Uterus (tissue), 4 donors: ENCODE measurements around the gene RBM10. TPM values are rescaled to one million over a fixed set of nuclear protein-coding genes. Genes with fewer than 3 reads are reported as not detected.

Source experiments
- DNase-seq, 2 donors: peaks; one replicate each; pipeline ENCODE4 v3.0.0-alpha.2; 2019 to 2020
- H3K27ac ChIP-seq, 2 donors: fragments of 200-600 bp; sonication (generic); 1 replicate in 1 of 2; 2 replicates in 1 of 2; pipeline ENCODE4 v1.5.1; 2016 to 2018
- H3K27me3 ChIP-seq, 2 donors: fragments of 200-600 bp; sonication (generic); one replicate each; pipeline ENCODE4 v1.5.1; 2018 to 2019; ENCODE audit warnings: control low read depth in 1 of 2
- H3K36me3 ChIP-seq, 2 donors: fragments of 200-600 bp; sonication (generic); one replicate each; pipeline ENCODE4 v1.5.1; 2019; ENCODE audit warnings: control low read depth in 1 of 2
- H3K4me1 ChIP-seq, 2 donors: fragments of 200-600 bp; sonication (generic); one replicate each; pipeline ENCODE4 v1.5.1; 2018 to 2019; ENCODE audit warnings: control low read depth in 1 of 2
- H3K4me3 ChIP-seq, 2 donors: fragments of 200-600 bp; sonication (generic); 1 replicate in 1 of 2; 2 replicates in 1 of 2; pipeline ENCODE4 v1.5.1; 2018 to 2019; ENCODE audit warnings: mild to moderate bottlenecking in 1 of 2
- H3K9me3 ChIP-seq, 2 donors: fragments of 200-600 bp; sonication (generic); one replicate each; pipeline ENCODE4 v1.5.1; 2019; ENCODE audit warnings: control low read depth in 1 of 2
- CTCF ChIP-seq, 4 experiments: fragments of 200-600 bp in 2 of 4; fragments of 450-650 bp in 2 of 4; sonication (generic) in 2 of 4; IDR thresholded peaks; one replicate each; pipeline ENCODE4 v1.5.1; 2016 to 2019; ENCODE audit warnings: antibody characterized with exemption in 4 of 4, mild to moderate bottlenecking in 2 of 4, moderate library complexity in 1 of 4
- POLR2A ChIP-seq, 2 donors: fragments of 450-650 bp; IDR thresholded peaks; one replicate each; pipeline ENCODE4 v1.6.1; 2016; ENCODE audit warnings: antibody characterized with exemption in 2 of 2, mild to moderate bottlenecking in 1 of 2, moderate library complexity in 1 of 2
- intact Hi-C: fragments of 100-400 bp; cut with DNase I; formaldehyde crosslinking; loops from one replicate; pipeline ENCODE4 v1.15.1; 2023; ENCODE audit warnings: low total_unique reads
- total RNA-seq, 4 donors: library from RNA; depleted of rRNA in 3 of 4; stranded (reverse); fragments of >200 nt in 3 of 4; gene quantifications; one replicate each; pipeline versions ENCODE4 v1.1.0 to v1.2.4, GENCODE V29; 2014 to 2023
- donor health status: DM: yes; HTN: yes; CAD: no.

Gene RBM10
- total RNA-seq, 4 donors from 2014 or later, result 4.4 to 45.4 (median 22.3) TPM

GRCh38 chrX:47227334-47227583 lies 82.2 kb downstream of the RBM10 start:
- TF ChIP-seq CTCF (IDR thresholded peaks at IDR 0.05) (no peak), POLR2A (IDR thresholded peaks at IDR 0.05) (no peak)
- intact Hi-C loops, result no loop called here

GRCh38 chrX:47228550-47229270 lies 83.7 kb downstream of the RBM10 start:
- Histone ChIP-seq H3K27me3 (no peaks in the 10 kb centered on the region), H3K36me3 (no peaks in the 10 kb centered on the region), H3K4me3 (no peak overlapping the region), H3K9me3 (no peaks in the 10 kb centered on the region), H3K27ac (no peak overlapping the region), H3K4me1 (no peaks in the 10 kb centered on the region)
- peak in 1 of 2 donors; percentile 13 for DNase-seq
- intact Hi-C loops, result no loop called here
- no peak for TF ChIP-seq CTCF (IDR thresholded peaks at IDR 0.05)
- TF ChIP-seq POLR2A (IDR thresholded peaks at IDR 0.05), result no peak

More at GRCh38 chrX:47227334-47227583, 82.2 kb downstream of the RBM10 start:
- H3K36me3 ChIP-seq, result no peaks in the 10 kb centered on the region
- H3K4me3 ChIP-seq, result no peak overlapping the region
- H3K27ac ChIP-seq, result no peak overlapping the region
- no peak for DNase-seq
- no peaks in the 10 kb centered on the region for H3K4me1 ChIP-seq
- H3K9me3 ChIP-seq, result no peaks in the 10 kb centered on the region
- H3K27me3 ChIP-seq, result no peaks in the 10 kb centered on the region

- H3K9me3 ChIP-seq, result no peaks in the 10 kb centered on the region
- H3K27ac ChIP-seq, result no peak overlapping the region
- intact Hi-C loops, result no loop called here
- H3K4me1 ChIP-seq, result no peaks in the 10 kb centered on the region
- TF ChIP-seq POLR2A (IDR thresholded peaks at IDR 0.05), result no peak
- TF ChIP-seq CTCF (IDR thresholded peaks at IDR 0.05), result no peak
- DNase-seq, result peak in 1 of 2 donors; percentile 14
- H3K27me3 ChIP-seq, result no peaks in the 10 kb centered on the region
- H3K4me3 ChIP-seq, result no peak overlapping the region
- no peaks in the 10 kb centered on the region for H3K36me3 ChIP-seq
These were observed 84.4 kb downstream of the RBM10 start for GRCh38 chrX:47229427-47229826.

- no peak for DNase-seq
- intact Hi-C loops, result no loop called here
- no peak overlapping the region for H3K27ac ChIP-seq
- no peaks in the 10 kb centered on the region for H3K9me3 ChIP-seq
- H3K4me3 ChIP-seq, result no peak overlapping the region
- TF ChIP-seq CTCF (IDR thresholded peaks at IDR 0.05), result no peak
- TF ChIP-seq POLR2A (IDR thresholded peaks at IDR 0.05), result no peak
- no peaks in the 10 kb centered on the region for H3K27me3 ChIP-seq
- no peaks in the 10 kb centered on the region for H3K4me1 ChIP-seq
- H3K36me3 ChIP-seq, result no peaks in the 10 kb centered on the region
These were observed 85.3 kb downstream of the RBM10 start for GRCh38 chrX:47230136-47230868.

DNA sequence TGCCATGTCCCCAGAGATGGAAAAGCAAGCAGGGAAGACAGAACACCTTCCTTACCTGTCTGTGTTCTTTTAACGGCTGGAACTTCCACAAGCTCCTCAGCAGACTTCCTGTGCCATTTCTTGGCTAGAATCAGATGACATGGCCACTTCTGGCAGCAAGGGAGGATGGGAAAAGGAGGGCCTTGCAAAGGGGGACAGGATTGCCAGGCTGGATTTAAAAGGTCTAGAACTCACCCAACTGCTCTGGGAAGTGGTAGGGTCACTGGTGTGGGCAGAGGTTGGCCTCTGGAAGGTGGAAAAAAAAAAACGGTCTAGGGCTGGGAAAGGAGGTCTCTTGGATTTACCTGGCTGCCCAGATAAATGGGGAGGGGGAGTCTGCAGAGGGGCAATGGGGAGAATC lies 86.1 kb downstream of the RBM10 start:
- H3K4me1 ChIP-seq, result peaks cover 0 to 4% of the 10 kb centered on the region in 2 donors
- no peaks in the 10 kb centered on the region for H3K27me3 ChIP-seq
- H3K9me3 ChIP-seq, result no peaks in the 10 kb centered on the region
- no peaks in the 10 kb centered on the region for H3K36me3 ChIP-seq
- H3K4me3 ChIP-seq, result no peak overlapping the region
- no peak for DNase-seq
- TF ChIP-seq POLR2A (IDR thresholded peaks at IDR 0.05), result no peak
- no peak for TF ChIP-seq CTCF (IDR thresholded peaks at IDR 0.05)
- H3K27ac ChIP-seq, result no peak overlapping the region
- intact Hi-C loops, result no loop called here
